Panc1 (cell line): Measurements from ENCODE around the gene KAZN. TPM values are rescaled to one million over a fixed set of nuclear protein-coding genes. Genes with fewer than 3 reads are reported as not detected.

Experiments used
- ATAC-seq: fragments of 200-7000 bp; cut with Tn5 transposase; 2 replicates; pipeline ENCODE4 v1.9.1; 2020; ENCODE audit warnings: mild to moderate bottlenecking, moderate library complexity
- BruUV-seq: library from RNA; stranded (reverse); fragments of 400-500 nt; replicated peaks from 2 replicates; lab custom pipeline; 2021; lab: Mats Ljungman, UMichigan
- CTCF ChIA-PET: fragments of 300-600 bp; sonication (Branson Sonifier 250); formaldehyde crosslinking; loops from one replicate; lab custom pipeline; 2022; ENCODE audit warnings: antibody characterized with exemption; lab: Charles Lee
- POLR2A ChIA-PET: fragments of 300-600 bp; sonication (Branson Sonifier 250); formaldehyde crosslinking; loops from one replicate; lab custom pipeline; 2022; ENCODE audit warnings: antibody characterized with exemption; lab: Charles Lee
- DNase-seq: peaks from one replicate; pipeline ENCODE4 v3.0.0-alpha.2; 2010; ENCODE audit warnings: low read depth, low spot score
- H3K27ac ChIP-seq: 2 replicates; pipeline ENCODE4 v1.5.1; 2011; ENCODE audit warnings: mild to moderate bottlenecking, low read length, inconsistent platforms
- H3K27me3 ChIP-seq: fragments of 200-500 bp; sonication (Bioruptor generic); 2 replicates; pipeline ENCODE4 v1.6.0; 2014; ENCODE audit warnings: low read length, inconsistent platforms; ENCODE audit not compliant: control insufficient read depth, insufficient read depth
- H3K36me3 ChIP-seq: fragments of 200-500 bp; sonication (Bioruptor generic); 2 replicates; pipeline ENCODE4 v1.5.1; 2014; ENCODE audit warnings: inconsistent platforms, mild to moderate bottlenecking, low read length, moderate library complexity; ENCODE audit not compliant: control insufficient read depth, insufficient read depth
- H3K4me1 ChIP-seq: 2 replicates; pipeline ENCODE4 v1.5.1; 2011; ENCODE audit warnings: inconsistent platforms, mild to moderate bottlenecking, low read length, moderate library complexity; ENCODE audit not compliant: control insufficient read depth, insufficient read depth
- H3K4me3 ChIP-seq, 2 experiments: 2 replicates each; pipeline ENCODE4 v1.5.1; 2011 to 2012; ENCODE audit warnings: low read depth in 2 of 2, low read length in 2 of 2, mild to moderate bottlenecking in 2 of 2, inconsistent platforms in 1 of 2, moderate library complexity in 1 of 2
- H3K9me3 ChIP-seq: fragments of 200-500 bp; sonication (Bioruptor generic); 2 replicates; pipeline ENCODE4 v1.5.1; 2014; ENCODE audit warnings: low read depth, mild to moderate bottlenecking, inconsistent platforms, low read length, moderate library complexity; ENCODE audit not compliant: control insufficient read depth, insufficient read depth
- POLR2AphosphoS5 ChIP-seq: IDR thresholded peaks from 2 replicates; pipeline ENCODE4 v1.6.1; 2012; ENCODE audit warnings: mild to moderate bottlenecking, low read depth, low read length, moderate library complexity
- SIN3A ChIP-seq: IDR thresholded peaks from 2 replicates; pipeline ENCODE4 v1.6.1; 2012; ENCODE audit warnings: low read depth, mild to moderate bottlenecking, low read length, moderate library complexity, borderline replicate concordance; ENCODE audit not compliant: insufficient read depth
- TCF7L2 ChIP-seq: IDR thresholded peaks from 2 replicates; pipeline ENCODE4 v1.6.1; 2011; ENCODE audit warnings: mild to moderate bottlenecking, low read depth, low read length, inconsistent platforms
- in situ Hi-C: cut with HindIII; loops from 2 replicates; pipeline ENCODE4 v1.10.0; 2016; ENCODE audit warnings: low sequenced_read_pairs, low pct_unique_long_range_greater_than_20kb
- intact Hi-C: fragments of 100-400 bp; cut with micrococcal nuclease; formaldehyde crosslinking; loops from one replicate; pipeline ENCODE4 v1.10.0; 2022; ENCODE audit not compliant: unreplicated experiment
- total RNA-seq: library from RNA; stranded (reverse); gene quantifications from one replicate; pipeline ENCODE4 v1.2.1, GENCODE V29; 2021; ENCODE audit not compliant: unreplicated experiment
- TF ChIP-seq, protein P1 (sequence below): fragments of 450-650 bp; IDR thresholded peaks from 2 replicates; pipeline ENCODE4 v1.5.1; 2017; ENCODE audit warnings: mild to moderate bottlenecking
- TF ChIP-seq, protein P2 (sequence below), 2 experiments: IDR thresholded peaks; 2 replicates each; pipeline ENCODE4 v1.6.1; 2011 to 2012; ENCODE audit warnings: low read depth in 2 of 2, control low read depth in 1 of 2, low read length in 1 of 2, mild to moderate bottlenecking in 1 of 2, moderate library complexity in 1 of 2; ENCODE audit not compliant: insufficient read depth in 1 of 2

Gene KAZN
- total RNA-seq, 1 experiment from 2014 or later = 6.6 TPM

DNA sequence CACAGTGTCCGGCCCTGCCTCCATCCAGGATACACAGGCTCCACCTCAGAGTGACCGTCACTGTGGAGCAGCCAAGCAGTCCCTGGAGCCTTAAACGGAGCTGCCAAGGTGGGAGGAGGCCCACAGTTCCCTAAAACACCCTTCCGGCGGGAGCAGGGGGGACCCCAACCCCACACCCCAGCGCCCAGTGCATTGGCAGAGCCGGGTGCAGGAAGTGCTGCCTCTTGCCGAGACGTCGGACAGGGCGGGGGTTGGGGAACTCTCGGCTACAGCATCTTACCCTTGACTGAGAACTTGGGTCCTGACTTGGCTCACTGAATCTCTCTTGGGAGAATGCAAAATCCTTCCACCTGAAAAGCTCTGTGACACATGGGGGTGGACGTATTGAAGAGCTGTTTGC is 516.4 kb downstream of the KAZN start:
- no TSS peak for BruUV-seq
- ChIA-PET POLR2A (no interaction called here), CTCF (no interaction called here)
- Histone ChIP-seq H3K27me3 (no peaks in the 10 kb centered on the region), H3K27ac (no peak overlapping the region), H3K4me3 (no peak overlapping the region), H3K4me1 (no peaks in the 10 kb centered on the region), H3K9me3 (no peaks in the 10 kb centered on the region), H3K36me3 (no peaks in the 10 kb centered on the region)
- no peak; the same call in 1 of the 2 replicates for ATAC-seq
- intact Hi-C loops = no loop called here
- in situ Hi-C loops = no loop called here
- DNase-seq = no peak
- TF ChIP-seq POLR2AphosphoS5 (no peak), TCF7L2 (no peak), SIN3A (no peak)
- TF ChIP-seq, protein P1, sequence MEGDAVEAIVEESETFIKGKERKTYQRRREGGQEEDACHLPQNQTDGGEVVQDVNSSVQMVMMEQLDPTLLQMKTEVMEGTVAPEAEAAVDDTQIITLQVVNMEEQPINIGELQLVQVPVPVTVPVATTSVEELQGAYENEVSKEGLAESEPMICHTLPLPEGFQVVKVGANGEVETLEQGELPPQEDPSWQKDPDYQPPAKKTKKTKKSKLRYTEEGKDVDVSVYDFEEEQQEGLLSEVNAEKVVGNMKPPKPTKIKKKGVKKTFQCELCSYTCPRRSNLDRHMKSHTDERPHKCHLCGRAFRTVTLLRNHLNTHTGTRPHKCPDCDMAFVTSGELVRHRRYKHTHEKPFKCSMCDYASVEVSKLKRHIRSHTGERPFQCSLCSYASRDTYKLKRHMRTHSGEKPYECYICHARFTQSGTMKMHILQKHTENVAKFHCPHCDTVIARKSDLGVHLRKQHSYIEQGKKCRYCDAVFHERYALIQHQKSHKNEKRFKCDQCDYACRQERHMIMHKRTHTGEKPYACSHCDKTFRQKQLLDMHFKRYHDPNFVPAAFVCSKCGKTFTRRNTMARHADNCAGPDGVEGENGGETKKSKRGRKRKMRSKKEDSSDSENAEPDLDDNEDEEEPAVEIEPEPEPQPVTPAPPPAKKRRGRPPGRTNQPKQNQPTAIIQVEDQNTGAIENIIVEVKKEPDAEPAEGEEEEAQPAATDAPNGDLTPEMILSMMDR = no peak
- TF ChIP-seq, protein P2, sequence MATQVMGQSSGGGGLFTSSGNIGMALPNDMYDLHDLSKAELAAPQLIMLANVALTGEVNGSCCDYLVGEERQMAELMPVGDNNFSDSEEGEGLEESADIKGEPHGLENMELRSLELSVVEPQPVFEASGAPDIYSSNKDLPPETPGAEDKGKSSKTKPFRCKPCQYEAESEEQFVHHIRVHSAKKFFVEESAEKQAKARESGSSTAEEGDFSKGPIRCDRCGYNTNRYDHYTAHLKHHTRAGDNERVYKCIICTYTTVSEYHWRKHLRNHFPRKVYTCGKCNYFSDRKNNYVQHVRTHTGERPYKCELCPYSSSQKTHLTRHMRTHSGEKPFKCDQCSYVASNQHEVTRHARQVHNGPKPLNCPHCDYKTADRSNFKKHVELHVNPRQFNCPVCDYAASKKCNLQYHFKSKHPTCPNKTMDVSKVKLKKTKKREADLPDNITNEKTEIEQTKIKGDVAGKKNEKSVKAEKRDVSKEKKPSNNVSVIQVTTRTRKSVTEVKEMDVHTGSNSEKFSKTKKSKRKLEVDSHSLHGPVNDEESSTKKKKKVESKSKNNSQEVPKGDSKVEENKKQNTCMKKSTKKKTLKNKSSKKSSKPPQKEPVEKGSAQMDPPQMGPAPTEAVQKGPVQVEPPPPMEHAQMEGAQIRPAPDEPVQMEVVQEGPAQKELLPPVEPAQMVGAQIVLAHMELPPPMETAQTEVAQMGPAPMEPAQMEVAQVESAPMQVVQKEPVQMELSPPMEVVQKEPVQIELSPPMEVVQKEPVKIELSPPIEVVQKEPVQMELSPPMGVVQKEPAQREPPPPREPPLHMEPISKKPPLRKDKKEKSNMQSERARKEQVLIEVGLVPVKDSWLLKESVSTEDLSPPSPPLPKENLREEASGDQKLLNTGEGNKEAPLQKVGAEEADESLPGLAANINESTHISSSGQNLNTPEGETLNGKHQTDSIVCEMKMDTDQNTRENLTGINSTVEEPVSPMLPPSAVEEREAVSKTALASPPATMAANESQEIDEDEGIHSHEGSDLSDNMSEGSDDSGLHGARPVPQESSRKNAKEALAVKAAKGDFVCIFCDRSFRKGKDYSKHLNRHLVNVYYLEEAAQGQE (IDR thresholded peaks at IDR 0.05; ENCODE audit: insufficient read depth in 1 of 2, low read depth in 2 of 2, low read length in 1 of 2) = no peak

DNA sequence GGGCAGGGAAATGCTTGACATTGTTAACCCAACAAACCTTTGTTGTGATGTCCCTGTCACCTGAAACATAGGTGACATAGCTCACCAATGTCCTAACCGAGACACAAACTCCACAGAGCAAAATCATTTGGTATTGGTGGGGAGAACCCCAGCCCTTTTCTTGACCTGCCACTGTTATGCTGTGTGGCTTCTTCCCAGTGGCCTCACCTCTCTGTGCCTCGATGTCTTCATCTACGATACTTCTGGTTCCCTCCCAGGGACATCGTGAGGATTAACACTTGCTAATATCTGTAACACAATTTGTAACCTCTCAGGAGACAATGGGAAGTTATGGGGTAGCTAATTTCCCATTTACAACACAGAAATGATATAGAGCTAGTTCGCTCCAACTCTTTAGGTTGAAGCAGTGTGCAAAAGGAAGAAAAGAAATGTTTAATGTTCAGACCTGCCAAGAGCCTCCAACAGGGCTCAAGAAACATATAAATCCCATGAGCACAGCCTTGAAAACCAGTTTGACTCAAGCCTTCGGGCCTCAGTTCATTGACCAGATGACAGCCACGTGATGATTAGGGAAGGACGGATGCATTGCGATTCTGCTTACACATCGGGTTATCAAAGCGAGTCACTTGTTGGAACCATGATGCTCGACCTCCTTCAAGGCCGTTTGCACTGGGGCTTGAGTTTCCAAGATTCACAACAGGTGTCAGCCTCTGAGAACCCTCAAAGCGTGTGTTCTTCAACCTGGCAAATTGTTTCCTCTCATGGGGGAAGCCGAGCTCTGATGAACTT is 517.3 kb downstream of the KAZN start:
- no peak for TF ChIP-seq TCF7L2
- H3K4me1 ChIP-seq = no peaks in the 10 kb centered on the region
- ChIA-PET POLR2A (no interaction called here), CTCF (no interaction called here)
- H3K36me3 ChIP-seq = no peaks in the 10 kb centered on the region
- no peak overlapping the region for H3K27ac ChIP-seq
- H3K4me3 ChIP-seq = no peak overlapping the region
- H3K27me3 ChIP-seq = peaks cover under 1% of the 10 kb centered on the region; the same call in 1 of the 2 replicates
- intact Hi-C loops = no loop called here
- in situ Hi-C loops = no loop called here
- DNase-seq (no peak), ATAC-seq (no peak)
- no TSS peak for BruUV-seq
- no peaks in the 10 kb centered on the region for H3K9me3 ChIP-seq

DNA sequence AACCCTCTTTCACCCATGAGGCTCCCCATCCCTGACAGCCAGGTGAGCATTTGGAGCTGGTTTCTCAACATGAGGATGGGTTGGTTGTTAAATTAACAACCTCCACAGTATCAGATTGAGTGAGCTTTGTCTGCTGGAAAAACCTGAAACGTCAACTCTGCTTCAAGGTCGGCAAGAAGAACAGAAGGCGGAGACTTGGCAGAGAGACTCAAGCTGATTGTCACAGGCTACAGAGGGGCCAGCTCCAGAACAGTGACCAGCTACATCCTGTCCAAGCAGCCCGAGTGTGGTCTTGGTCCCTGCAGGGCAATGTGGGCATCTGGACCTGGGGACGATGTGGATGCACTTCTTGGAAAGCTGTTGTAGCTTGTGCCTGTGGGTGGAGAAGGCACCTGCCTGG is 518.5 kb downstream of the KAZN start:
- CTCF ChIA-PET = no interaction called here
- in situ Hi-C loops = no loop called here

More for the DNA sequence above, 518.5 kb downstream of the KAZN start:
- TF ChIP-seq POLR2AphosphoS5 (no peak), TCF7L2 (no peak), SIN3A (no peak)
- TF ChIP-seq, protein P2 (IDR thresholded peaks at IDR 0.05; ENCODE audit: insufficient read depth in 1 of 2, low read depth in 2 of 2, low read length in 1 of 2) = no peak
- TF ChIP-seq, protein P1 = no peak
- Histone ChIP-seq H3K4me3 (no peak overlapping the region), H3K27ac (no peak overlapping the region), H3K4me1 (no peaks in the 10 kb centered on the region), H3K36me3 (no peaks in the 10 kb centered on the region), H3K9me3 (no peaks in the 10 kb centered on the region), H3K27me3 (peaks cover 3% of the 10 kb centered on the region; the same call in 1 of the 2 replicates)
- POLR2A ChIA-PET = no interaction called here
- intact Hi-C loops = no loop called here
- no TSS peak for BruUV-seq
- no peak for ATAC-seq
- DNase-seq = no peak
